Heart left ventricle (tissue), 16 donors: ENCODE measurements around the gene ELOA2. TPM values are rescaled to one million over a fixed set of nuclear protein-coding genes. Genes with fewer than 3 reads are reported as not detected.

Experiments
- ATAC-seq, 4 donors: fragments of 200-7000 bp; cut with Tn5 transposase; one replicate each; pipeline ENCODE4 v1.9.1; 2020 to 2022; ENCODE audit warnings: moderate library complexity in 4 of 4, mild to moderate bottlenecking in 3 of 4, moderate number of reproducible peaks in 1 of 4
- DNase-seq, 5 donors: peaks; one replicate each; pipeline ENCODE4 v3.0.0-alpha.2; 2020
- H3K27ac ChIP-seq, 12 donors: fragments of 200-600 bp; sonication (generic) in 4 of 12; one replicate each; pipeline versions ENCODE4 v1.5.0 to v1.8.0; 2016 to 2022; ENCODE audit warnings: mild to moderate bottlenecking in 2 of 12
- H3K27me3 ChIP-seq, 9 donors: fragments of 200-600 bp; sonication (generic) in 2 of 9; one replicate each; pipeline versions ENCODE4 v1.5.1 to v1.8.0; 2016 to 2022; ENCODE audit warnings: mild to moderate bottlenecking in 3 of 9
- H3K36me3 ChIP-seq, 9 donors: fragments of 200-600 bp; sonication (generic) in 2 of 9; one replicate each; pipeline versions ENCODE4 v1.5.0 to v1.8.0; 2018 to 2022; ENCODE audit warnings: mild to moderate bottlenecking in 2 of 9
- H3K4me1 ChIP-seq, 12 donors: fragments of 200-600 bp; sonication (generic) in 4 of 12; one replicate each; pipeline versions ENCODE4 v1.5.0 to v1.8.0; 2016 to 2022; ENCODE audit warnings: mild to moderate bottlenecking in 3 of 12
- H3K4me3 ChIP-seq, 12 donors: fragments of 200-600 bp; sonication (generic) in 4 of 12; one replicate each; pipeline versions ENCODE4 v1.5.0 to v1.8.0; 2017 to 2022; ENCODE audit warnings: mild to moderate bottlenecking in 9 of 12, moderate library complexity in 4 of 12
- H3K9me3 ChIP-seq, 12 donors: fragments of 200-600 bp; sonication (generic) in 4 of 12; one replicate each; pipeline versions ENCODE4 v1.5.0 to v1.8.0; 2016 to 2022; ENCODE audit warnings: mild to moderate bottlenecking in 1 of 12
- POLR2A ChIP-seq, 2 donors: fragments of 450-650 bp; IDR thresholded peaks; one replicate each; pipeline ENCODE4 v1.6.1; 2017; ENCODE audit warnings: antibody characterized with exemption in 2 of 2, mild to moderate bottlenecking in 2 of 2, moderate library complexity in 2 of 2
- WGBS, 4 donors: extraction: QIAGEN DNeasy Blood & Tissue Kit in 2 of 4; methylation state at CpG; one replicate each; pipeline versions ENCODE4 v1.1.5 to v1.1.7; 2013 to 2018; 5-methylcytosine and 5-hydroxymethylcytosine counted together
- intact Hi-C, 10 donors: fragments of 100-400 bp; cut with DNase I; formaldehyde crosslinking; loops; one replicate each; pipeline versions ENCODE4 v1.11.1 to v1.14.2; 2022
- long read RNA-seq, 3 donors: library from polyadenylated mRNA; unstranded; transcript quantifications; one replicate each; pipeline ENCODE4 v2.0.0, GENCODE V29; 2020 to 2021
- polyA plus RNA-seq, 2 donors: library from polyadenylated mRNA; stranded (reverse); fragments of 200-250 nt; gene quantifications; one replicate each; pipeline ENCODE4 v1.2.3, GENCODE V29; 2013
- total RNA-seq, 9 donors: library from RNA; depleted of rRNA in 2 of 9; stranded (reverse); fragments of >200 nt in 2 of 9; fragmentation: NEBNext Ultra II Directional in 3 of 9; extraction: Animal tissue kit (Norgen Biotek cat#: 25700) in 3 of 9; gene quantifications; one replicate each; pipeline versions ENCODE4 v1.1.0 to v1.2.4, GENCODE V29; 2016 to 2023
- TF ChIP-seq, protein P1 (sequence below), 12 donors: fragments of 200-600 bp; sonication (generic) in 4 of 12; IDR thresholded peaks; one replicate each; pipeline versions ENCODE4 v1.5.0 to v1.8.0; 2018 to 2022; ENCODE audit warnings: antibody characterized with exemption in 12 of 12, mild to moderate bottlenecking in 5 of 12
- donor health status: ischemic (EF 13 %, LVEDD 7.1; RV severe dilation, severe dysfunction).
- donor health status: healthy with polysubstance abuse.
- donor health status: DM: no; HTN: yes; CAD: no.
- donor health status: DM: no; HTN: no; CAD: no.
- donor health status: ischemic (EF 25% LVEDD 6.9; RV normal size, moderate dysfunction).
- donor health status: ischemic (EF 25% LVEDD 5.7; RV mildly dilated, moderate dysfunction).
- donor health status: healthy.
- donor health status: DM: yes; HTN: yes; CAD: no.
- donor health status: ischemic (EF 35%, LVEDD 5.7; RV mildly dilated, moderate dysfunction).
- donor health status: nonischemic (EF 11% LVEDD 7.7; RV severe dilation, severe dysfunction).
- donor health status: DM: yes; HTN: yes; CAD: no.
- donor health status: PGD.
- donor health status: ischemic (EF 29% LVEDD 5.4; RV normal size, mild dysfunction).
- donor health status: nonischemic (EF 23%, LVEDD 6.1; RV moderate dilation, normal function).

The ELOA2 gene, protein sequence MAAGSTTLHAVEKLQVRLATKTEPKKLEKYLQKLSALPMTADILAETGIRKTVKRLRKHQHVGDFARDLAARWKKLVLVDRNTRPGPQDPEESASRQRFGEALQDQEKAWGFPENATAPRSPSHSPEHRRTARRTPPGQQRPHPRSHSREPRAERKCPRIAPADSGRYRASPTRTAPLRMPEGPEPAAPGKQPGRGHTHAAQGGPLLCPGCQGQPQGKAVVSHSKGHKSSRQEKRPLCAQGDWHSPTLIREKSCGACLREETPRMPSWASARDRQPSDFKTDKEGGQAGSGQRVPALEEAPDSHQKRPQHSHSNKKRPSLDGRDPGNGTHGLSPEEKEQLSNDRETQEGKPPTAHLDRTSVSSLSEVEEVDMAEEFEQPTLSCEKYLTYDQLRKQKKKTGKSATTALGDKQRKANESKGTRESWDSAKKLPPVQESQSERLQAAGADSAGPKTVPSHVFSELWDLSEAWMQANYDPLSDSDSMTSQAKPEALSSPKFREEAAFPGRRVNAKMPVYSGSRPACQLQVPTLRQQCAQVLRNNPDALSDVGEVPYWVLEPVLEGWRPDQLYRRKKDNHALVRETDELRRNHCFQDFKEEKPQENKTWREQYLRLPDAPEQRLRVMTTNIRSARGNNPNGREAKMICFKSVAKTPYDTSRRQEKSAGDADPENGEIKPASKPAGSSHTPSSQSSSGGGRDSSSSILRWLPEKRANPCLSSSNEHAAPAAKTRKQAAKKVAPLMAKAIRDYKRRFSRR
- total RNA-seq (not detected), polyA plus RNA-seq (not detected)
- long read RNA-seq, donor 1: 0 reads
- long read RNA-seq, donor 2: 0 reads
- long read RNA-seq, donor 3: 0 reads

DNA sequence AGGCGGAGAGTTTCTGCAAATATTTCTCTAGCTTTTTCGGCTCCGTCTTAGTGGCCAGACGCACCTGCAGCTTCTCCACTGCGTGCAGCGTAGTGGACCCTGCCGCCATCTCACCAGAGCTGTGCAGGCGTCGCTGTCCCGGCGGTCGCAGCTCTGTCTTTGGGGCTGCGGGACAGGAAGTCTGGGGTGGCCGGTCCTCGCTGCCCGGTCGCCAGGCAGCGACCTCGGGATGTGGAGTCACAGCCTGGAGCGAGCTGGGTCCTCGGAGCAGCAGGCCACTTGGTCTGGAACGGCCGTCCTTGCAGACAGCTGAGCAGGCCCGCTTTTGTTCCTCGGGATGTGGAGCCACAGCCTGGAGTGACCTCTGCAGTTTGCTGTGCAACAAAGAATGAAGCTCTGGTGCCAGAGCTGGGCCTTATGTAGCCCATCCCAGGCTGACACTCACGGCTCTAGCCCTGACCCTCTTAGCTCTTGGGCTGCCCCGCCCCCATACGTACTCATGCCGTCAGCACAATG, at the start of gene ELOA2:
ELOA2 (minus strand) TSS at position 466 of the 516 bp plus-strand sequence; CDS start at position 109, 357 bp downstream.
- TF ChIP-seq, protein P1, sequence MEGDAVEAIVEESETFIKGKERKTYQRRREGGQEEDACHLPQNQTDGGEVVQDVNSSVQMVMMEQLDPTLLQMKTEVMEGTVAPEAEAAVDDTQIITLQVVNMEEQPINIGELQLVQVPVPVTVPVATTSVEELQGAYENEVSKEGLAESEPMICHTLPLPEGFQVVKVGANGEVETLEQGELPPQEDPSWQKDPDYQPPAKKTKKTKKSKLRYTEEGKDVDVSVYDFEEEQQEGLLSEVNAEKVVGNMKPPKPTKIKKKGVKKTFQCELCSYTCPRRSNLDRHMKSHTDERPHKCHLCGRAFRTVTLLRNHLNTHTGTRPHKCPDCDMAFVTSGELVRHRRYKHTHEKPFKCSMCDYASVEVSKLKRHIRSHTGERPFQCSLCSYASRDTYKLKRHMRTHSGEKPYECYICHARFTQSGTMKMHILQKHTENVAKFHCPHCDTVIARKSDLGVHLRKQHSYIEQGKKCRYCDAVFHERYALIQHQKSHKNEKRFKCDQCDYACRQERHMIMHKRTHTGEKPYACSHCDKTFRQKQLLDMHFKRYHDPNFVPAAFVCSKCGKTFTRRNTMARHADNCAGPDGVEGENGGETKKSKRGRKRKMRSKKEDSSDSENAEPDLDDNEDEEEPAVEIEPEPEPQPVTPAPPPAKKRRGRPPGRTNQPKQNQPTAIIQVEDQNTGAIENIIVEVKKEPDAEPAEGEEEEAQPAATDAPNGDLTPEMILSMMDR (IDR thresholded peaks at IDR 0.05): no peak
- no peak for TF ChIP-seq POLR2A (IDR thresholded peaks at IDR 0.05)
- 95 to 97% (median 96%) methylated on average over 16 to 29 of the region's 29 CpGs for WGBS, 4 donors
- intact Hi-C loops: no loop called here
- ATAC-seq: peak in 1 of 4 donors; percentile 20
- Histone ChIP-seq H3K4me3 (no peak within 1 kb of the TSS), H3K36me3 (no peaks in the 10 kb centered on the region), H3K9me3 (no peaks in the 10 kb centered on the region), H3K27me3 (no peaks in the 10 kb centered on the region), H3K27ac (no peak within 1 kb of the TSS), H3K4me1 (no peaks in the 10 kb centered on the region)
- no peak for DNase-seq

DNA sequence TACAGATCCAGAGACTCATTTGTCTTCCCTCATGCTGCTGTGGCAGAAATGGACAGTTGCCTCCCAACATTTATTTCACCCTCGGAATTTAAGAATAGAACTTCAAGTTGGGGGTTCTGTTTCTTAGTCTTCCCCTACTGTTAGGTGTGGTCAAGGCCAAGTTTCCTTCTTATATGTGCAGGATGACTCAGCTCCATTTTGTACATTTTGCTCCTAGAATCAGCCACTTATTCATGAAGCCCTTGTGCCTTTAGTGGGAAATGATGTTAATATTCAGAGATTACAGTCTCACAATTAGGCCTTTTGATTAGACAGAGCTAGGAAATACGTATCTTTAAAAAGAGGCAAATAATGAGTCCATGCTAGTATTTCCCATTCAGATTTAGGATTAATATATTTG, 46.2 kb upstream of the ELOA2 start:
- H3K27me3 ChIP-seq: no peaks in the 10 kb centered on the region
- ATAC-seq (no peak), DNase-seq (no peak)
- intact Hi-C loops: no loop called here
- no peak overlapping the region for H3K4me3 ChIP-seq
- WGBS, 4 donors: 89 to 96% (median 92%) methylated on average over 2 of the region's 2 CpGs
- TF ChIP-seq POLR2A (IDR thresholded peaks at IDR 0.05): no peak
- TF ChIP-seq, protein P1 (IDR thresholded peaks at IDR 0.05): no peak
- no peaks in the 10 kb centered on the region for H3K4me1 ChIP-seq
- H3K9me3 ChIP-seq: no peaks in the 10 kb centered on the region
- H3K27ac ChIP-seq: no peak overlapping the region
- peaks cover 0 to 5% (median 0%) of the 10 kb centered on the region in 9 donors for H3K36me3 ChIP-seq

DNA sequence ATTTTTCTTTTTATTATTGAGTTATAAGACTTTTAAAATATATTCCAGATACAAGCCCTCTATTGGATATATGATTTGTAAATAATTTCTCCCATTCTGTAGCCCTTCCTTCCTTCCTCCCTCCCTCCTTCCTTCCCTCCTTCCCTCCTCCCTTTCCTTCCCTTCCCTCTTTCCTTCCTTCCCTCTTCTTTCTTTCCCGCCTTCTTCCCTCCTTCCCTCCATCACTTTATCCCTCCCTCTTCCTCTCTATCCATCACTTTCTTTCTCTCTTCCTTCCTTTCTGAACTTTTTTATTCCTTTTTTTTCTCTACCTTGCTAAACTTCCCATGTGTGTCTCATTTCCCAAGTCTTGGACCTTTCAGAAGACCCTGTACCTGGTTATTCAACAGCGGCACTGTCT, 45.5 kb upstream of the ELOA2 start:
- H3K27me3 ChIP-seq: no peaks in the 10 kb centered on the region
- intact Hi-C loops: no loop called here
- no peak overlapping the region for H3K4me3 ChIP-seq
- no peak for DNase-seq
- WGBS, 4 donors: 91 to 95% (median 93%) methylated on average over 2 of the region's 2 CpGs
- no peaks in the 10 kb centered on the region for H3K9me3 ChIP-seq
- no peak overlapping the region for H3K27ac ChIP-seq
- ATAC-seq: no peak
- no peak for TF ChIP-seq POLR2A (IDR thresholded peaks at IDR 0.05)
- TF ChIP-seq, protein P1 (IDR thresholded peaks at IDR 0.05): no peak
- H3K4me1 ChIP-seq: no peaks in the 10 kb centered on the region
- H3K36me3 ChIP-seq: peaks cover 0 to 5% (median 0%) of the 10 kb centered on the region in 9 donors

DNA sequence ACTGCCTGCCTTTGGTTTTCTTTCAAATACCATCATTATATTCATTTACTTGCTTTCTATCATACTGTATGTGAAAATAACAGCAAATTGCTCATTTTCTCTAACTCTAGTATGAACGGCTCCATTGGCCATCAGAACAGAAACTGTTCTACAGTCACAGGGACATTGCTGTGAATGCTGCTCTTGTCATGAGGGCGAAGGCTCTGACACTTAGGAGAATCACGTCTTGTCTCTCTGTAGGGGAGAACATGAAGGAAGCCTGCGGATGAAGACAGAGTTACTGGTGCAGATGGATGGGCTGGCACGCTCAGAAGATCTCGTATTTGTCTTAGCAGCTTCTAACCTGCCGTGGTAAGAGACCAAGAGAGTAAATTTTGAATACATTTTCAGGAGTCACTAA, 41.7 kb upstream of the ELOA2 start:
- intact Hi-C loops: loop anchor here in 1 of 10 donors (10.0 kb wide), 1 partner anchor 488 kb away; no protein-coding TSS in a partner anchor
- ATAC-seq: no peak
- Histone ChIP-seq H3K36me3 (peaks cover 0 to 4% (median 0%) of the 10 kb centered on the region in 9 donors), H3K27ac (no peak overlapping the region), H3K9me3 (no peaks in the 10 kb centered on the region), H3K27me3 (no peaks in the 10 kb centered on the region), H3K4me1 (peaks cover 0 to 5% (median 0%) of the 10 kb centered on the region in 12 donors), H3K4me3 (no peak overlapping the region)
- no peak for TF ChIP-seq POLR2A (IDR thresholded peaks at IDR 0.05)
- TF ChIP-seq, protein P1 (IDR thresholded peaks at IDR 0.05): no peak
- DNase-seq: no peak
- 91 to 94% (median 93%) methylated on average over 7 of the region's 7 CpGs for WGBS, 4 donors
